HEK293 (cell line): Measurements from ENCODE around the gene OR10G2.

Experiments used
- CTCF ChIA-PET: fragments of 350-600 bp; formaldehyde crosslinking; extraction: SDS; loops from one replicate; lab custom pipeline; 2021; ENCODE audit warnings: antibody characterized with exemption; lab: Yijun Ruan, JAX
- POLR2A ChIA-PET: fragments of 300-600 bp; formaldehyde crosslinking; extraction: SDS; loops from one replicate; lab custom pipeline; 2020; ENCODE audit warnings: antibody characterized with exemption, inconsistent platforms; lab: Yijun Ruan, JAX
- H3K27ac ChIP-seq: fragments of 200-500 bp; sonication (Bioruptor generic); 2 replicates; pipeline ENCODE4 v1.5.1; 2014; ENCODE audit warnings: low read depth, low read length, control low read depth, inconsistent platforms; ENCODE audit errors: extremely low read depth
- H3K36me3 ChIP-seq, 2 experiments: fragments of 200-500 bp in 1 of 2; sonication (Bioruptor generic) in 1 of 2; 1 replicate in 1 of 2; 2 replicates in 1 of 2; pipeline ENCODE4 v1.5.1; 2014 to 2017; ENCODE audit warnings: inconsistent platforms in 2 of 2, low read length in 2 of 2; ENCODE audit not compliant: control insufficient read depth in 2 of 2, insufficient read depth in 1 of 2
- H3K4me1 ChIP-seq: fragments of 200-500 bp; sonication (Bioruptor generic); 2 replicates; pipeline ENCODE4 v1.5.1; 2014; ENCODE audit warnings: mild to moderate bottlenecking, low read length, inconsistent platforms; ENCODE audit not compliant: control insufficient read depth, insufficient read depth
- H3K4me3 ChIP-seq: 2 replicates; pipeline ENCODE4 v1.5.1; 2011; ENCODE audit warnings: low read depth, mild to moderate bottlenecking, control low read depth, low read length, moderate library complexity
- H3K9me3 ChIP-seq: fragments of 200-500 bp; sonication (Bioruptor generic); 2 replicates; pipeline ENCODE4 v1.5.1; 2014; ENCODE audit warnings: low read depth, low read length, inconsistent platforms; ENCODE audit not compliant: control insufficient read depth, insufficient read depth
- GLI4 ChIP-seq: fragments of 450-650 bp; formaldehyde crosslinking; IDR thresholded peaks from 2 replicates; pipeline ENCODE4 v1.5.1; 2016; ENCODE audit warnings: missing biosample characterization, missing genetic modification characterization
- INSM2 ChIP-seq: fragments of 450-650 bp; formaldehyde crosslinking; IDR thresholded peaks from 2 replicates; pipeline ENCODE4 v1.5.1; 2016; ENCODE audit warnings: missing biosample characterization, missing genetic modification characterization
- MYNN ChIP-seq: fragments of 450-650 bp; formaldehyde crosslinking; IDR thresholded peaks from 2 replicates; pipeline ENCODE4 v1.5.1; 2016; ENCODE audit warnings: missing biosample characterization, missing genetic modification characterization, borderline replicate concordance
- OVOL3 ChIP-seq: fragments of 450-650 bp; formaldehyde crosslinking; IDR thresholded peaks from 2 replicates; pipeline ENCODE4 v1.5.1; 2016; ENCODE audit warnings: missing biosample characterization, missing genetic modification characterization
- TCF7L2 ChIP-seq: IDR thresholded peaks from 2 replicates; pipeline ENCODE4 v1.6.1; 2011; ENCODE audit warnings: low read depth, mild to moderate bottlenecking, inconsistent platforms, low read length, moderate library complexity, borderline replicate concordance
- TRIM28 ChIP-seq: IDR thresholded peaks from 2 replicates; pipeline ENCODE4 v1.6.1; 2011; ENCODE audit warnings: low read length, control low read depth, borderline replicate concordance
- ZFP69B ChIP-seq: fragments of 450-650 bp; formaldehyde crosslinking; IDR thresholded peaks from 2 replicates; pipeline ENCODE4 v1.5.1; 2016; ENCODE audit warnings: missing biosample characterization, missing genetic modification characterization
- ZNF121 ChIP-seq: fragments of 450-650 bp; formaldehyde crosslinking; IDR thresholded peaks from 2 replicates; pipeline ENCODE4 v1.5.1; 2016; ENCODE audit warnings: missing biosample characterization, missing genetic modification characterization
- ZNF155 ChIP-seq: fragments of 450-650 bp; formaldehyde crosslinking; IDR thresholded peaks from 2 replicates; pipeline ENCODE4 v1.5.1; 2016; ENCODE audit warnings: missing biosample characterization, missing genetic modification characterization
- ZNF16 ChIP-seq: fragments of 450-650 bp; formaldehyde crosslinking; IDR thresholded peaks from 2 replicates; pipeline ENCODE4 v1.5.1; 2016; ENCODE audit warnings: low read depth, missing biosample characterization, missing genetic modification characterization
- ZNF302 ChIP-seq: fragments of 450-650 bp; formaldehyde crosslinking; IDR thresholded peaks from 2 replicates; pipeline ENCODE4 v1.5.1; 2016; ENCODE audit warnings: missing biosample characterization, missing genetic modification characterization, low read depth
- ZNF366 ChIP-seq: fragments of 450-650 bp; formaldehyde crosslinking; conservative IDR thresholded peaks from 2 replicates; pipeline ENCODE4 v1.5.1; 2016; ENCODE audit warnings: missing biosample characterization, missing genetic modification characterization
- ZNF391 ChIP-seq: fragments of 450-650 bp; formaldehyde crosslinking; IDR thresholded peaks from 2 replicates; pipeline ENCODE4 v1.5.1; 2016; ENCODE audit warnings: low read depth, missing biosample characterization, missing genetic modification characterization, borderline replicate concordance
- ZNF394 ChIP-seq: fragments of 450-650 bp; formaldehyde crosslinking; IDR thresholded peaks from 2 replicates; pipeline ENCODE4 v1.5.1; 2016; ENCODE audit warnings: missing biosample characterization, missing genetic modification characterization, mild to moderate bottlenecking, moderate library complexity, borderline replicate concordance
- ZNF423 ChIP-seq: fragments of 450-650 bp; formaldehyde crosslinking; IDR thresholded peaks from 2 replicates; pipeline ENCODE4 v1.5.1; 2016; ENCODE audit warnings: missing biosample characterization, missing genetic modification characterization
- ZNF426 ChIP-seq: fragments of 450-650 bp; formaldehyde crosslinking; IDR thresholded peaks from 2 replicates; pipeline ENCODE4 v1.5.1; 2017; ENCODE audit warnings: missing biosample characterization, missing genetic modification characterization, mild to moderate bottlenecking, inconsistent platforms, moderate library complexity
- ZNF501 ChIP-seq: fragments of 450-650 bp; formaldehyde crosslinking; IDR thresholded peaks from 2 replicates; pipeline ENCODE4 v1.5.1; 2016; ENCODE audit warnings: missing biosample characterization, missing genetic modification characterization
- ZNF514 ChIP-seq: fragments of 450-650 bp; formaldehyde crosslinking; IDR thresholded peaks from 2 replicates; pipeline ENCODE4 v1.5.1; 2016; ENCODE audit warnings: missing biosample characterization, missing genetic modification characterization
- ZNF571 ChIP-seq: fragments of 450-650 bp; formaldehyde crosslinking; IDR thresholded peaks from 2 replicates; pipeline ENCODE4 v1.5.0; 2017; ENCODE audit warnings: missing biosample characterization, missing genetic modification characterization
- ZNF624 ChIP-seq: fragments of 450-650 bp; formaldehyde crosslinking; IDR thresholded peaks from 2 replicates; pipeline ENCODE4 v1.5.1; 2017; ENCODE audit warnings: missing biosample characterization, missing genetic modification characterization
- ZNF843 ChIP-seq: fragments of 450-650 bp; formaldehyde crosslinking; IDR thresholded peaks from 2 replicates; pipeline ENCODE4 v1.5.1; 2016; ENCODE audit warnings: missing biosample characterization, missing genetic modification characterization
- ZXDB ChIP-seq: fragments of 450-650 bp; formaldehyde crosslinking; IDR thresholded peaks from 2 replicates; pipeline ENCODE4 v1.5.1; 2016; ENCODE audit warnings: missing biosample characterization, missing genetic modification characterization
- TF ChIP-seq, protein P1 (sequence below): fragments of 450-650 bp; formaldehyde crosslinking; IDR thresholded peaks from 2 replicates; pipeline ENCODE4 v1.5.1; 2016; ENCODE audit warnings: missing biosample characterization, missing genetic modification characterization
- TF ChIP-seq, protein P2 (sequence below): fragments of 450-650 bp; formaldehyde crosslinking; IDR thresholded peaks from 2 replicates; pipeline ENCODE4 v1.5.1; 2016; ENCODE audit warnings: missing biosample characterization, missing genetic modification characterization

Gene OR10G2

GRCh38 chr14:21680072-21680471, 45.3 kb upstream of the OR10G2 start:
- no peak overlapping the region for H3K27ac ChIP-seq
- no peaks in the 10 kb centered on the region for H3K36me3 ChIP-seq
- H3K4me1 ChIP-seq: no peaks in the 10 kb centered on the region
- no peak overlapping the region for H3K4me3 ChIP-seq
- no peaks in the 10 kb centered on the region for H3K9me3 ChIP-seq
- no peak for TF ChIP-seq MYNN (tag by site-specific recombination)
- TF ChIP-seq, all 188 proteins: peak for 0
- CTCF ChIA-PET: interaction anchor here (1.5 kb wide), 1 partner anchor 54 kb away, joined by 4 read pairs; no protein-coding TSS in a partner anchor
- POLR2A ChIA-PET: no interaction called here

GRCh38 chr14:21675566-21675965, 40.8 kb upstream of the OR10G2 start:
- TF ChIP-seq ZNF514 (tag by site-specific recombination) (no peak), ZNF426 (tag by site-specific recombination) (no peak), ZNF366 (tag by site-specific recombination) (no peak), ZNF16 (no peak), ZNF571 (tag by site-specific recombination) (no peak), ZNF394 (tag by site-specific recombination) (no peak), ZNF501 (tag by site-specific recombination) (no peak), ZNF423 (tag by site-specific recombination) (no peak), ZFP69B (tag by site-specific recombination) (no peak), ZXDB (tag by site-specific recombination) (no peak), TRIM28 (no peak), ZNF391 (tag by site-specific recombination) (no peak)
- TF ChIP-seq, protein P1, sequence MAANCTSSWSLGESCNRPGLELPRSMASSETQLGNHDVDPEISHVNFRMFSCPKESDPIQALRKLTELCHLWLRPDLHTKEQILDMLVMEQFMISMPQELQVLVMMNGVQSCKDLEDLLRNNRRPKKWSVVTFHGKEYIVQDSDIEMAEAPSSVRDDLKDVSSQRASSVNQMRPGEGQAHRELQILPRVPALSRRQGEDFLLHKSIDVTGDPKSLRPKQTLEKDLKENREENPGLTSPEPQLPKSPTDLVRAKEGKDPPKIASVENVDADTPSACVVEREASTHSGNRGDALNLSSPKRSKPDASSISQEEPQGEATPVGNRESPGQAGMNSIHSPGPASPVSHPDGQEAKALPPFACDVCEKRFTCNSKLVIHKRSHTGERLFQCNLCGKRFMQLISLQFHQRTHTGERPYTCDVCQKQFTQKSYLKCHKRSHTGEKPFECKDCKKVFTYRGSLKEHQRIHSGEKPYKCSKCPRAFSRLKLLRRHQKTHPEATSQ (tag by site-specific recombination): no peak
- TF ChIP-seq, protein P2, sequence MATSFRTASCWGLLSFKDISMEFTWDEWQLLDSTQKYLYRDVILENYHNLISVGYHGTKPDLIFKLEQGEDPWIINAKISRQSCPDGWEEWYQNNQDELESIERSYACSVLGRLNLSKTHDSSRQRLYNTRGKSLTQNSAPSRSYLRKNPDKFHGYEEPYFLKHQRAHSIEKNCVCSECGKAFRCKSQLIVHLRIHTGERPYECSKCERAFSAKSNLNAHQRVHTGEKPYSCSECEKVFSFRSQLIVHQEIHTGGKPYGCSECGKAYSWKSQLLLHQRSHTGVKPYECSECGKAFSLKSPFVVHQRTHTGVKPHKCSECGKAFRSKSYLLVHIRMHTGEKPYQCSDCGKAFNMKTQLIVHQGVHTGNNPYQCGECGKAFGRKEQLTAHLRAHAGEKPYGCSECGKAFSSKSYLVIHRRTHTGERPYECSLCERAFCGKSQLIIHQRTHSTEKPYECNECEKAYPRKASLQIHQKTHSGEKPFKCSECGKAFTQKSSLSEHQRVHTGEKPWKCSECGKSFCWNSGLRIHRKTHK (tag by site-specific recombination): no peak
- no peak overlapping the region for H3K27ac ChIP-seq
- ChIA-PET POLR2A (no interaction called here), CTCF (interaction anchor here (1.0 kb wide), 1 partner anchor 15 kb away, joined by 3 read pairs; no protein-coding TSS in a partner anchor)
- no peaks in the 10 kb centered on the region for H3K36me3 ChIP-seq
- no peaks in the 10 kb centered on the region for H3K9me3 ChIP-seq
- no peaks in the 10 kb centered on the region for H3K4me1 ChIP-seq
- no peak overlapping the region for H3K4me3 ChIP-seq

GRCh38 chr14:21673718-21674117, 39.0 kb upstream of the OR10G2 start, which contains the start of gene OR4E1:
Gene OR4E1, minus strand, starts transcription at chr14:21673818. Its CDS starts 2,883 bp downstream, at chr14:21670935.
- H3K4me3 ChIP-seq: no peak within 1 kb of the TSS
- no peak within 1 kb of the TSS for H3K27ac ChIP-seq
- no peaks in the 10 kb centered on the region for H3K9me3 ChIP-seq
- no peaks in the 10 kb centered on the region for H3K4me1 ChIP-seq
- H3K36me3 ChIP-seq: no peaks in the 10 kb centered on the region
- ChIA-PET POLR2A (no interaction called here), CTCF (interaction anchor here (0.5 to 1.4 kb wide), 2 partner anchors 38 to 60 kb away, joined by 3 to 5 read pairs; no protein-coding TSS in a partner anchor)
- TF ChIP-seq GLI4 (no peak), INSM2 (no peak), ZNF624 (tag by site-specific recombination) (no peak), ZNF843 (tag by site-specific recombination) (no peak), ZNF155 (tag by site-specific recombination) (no peak), TCF7L2 (no peak), ZNF121 (tag by site-specific recombination) (no peak), ZNF302 (tag by site-specific recombination) (no peak), OVOL3 (tag by site-specific recombination) (no peak)
